GM19324 (cell line): ENCODE results near the gene CPVL.
"Not testable (repeated sequence)": the region's sequence is repeated elsewhere in the genome, so short reads cannot be mapped to it uniquely, and the experiment has no call there.

Source experiments
- ATAC-seq: cut with Tn5 transposase; IDR thresholded peaks from one replicate; pipeline ENCODE4 v1.9.1; 2021; ENCODE audit warnings: mild to moderate bottlenecking, moderate library complexity; ENCODE audit not compliant: unreplicated experiment, low FRiP score

CPVL gene

GRCh38 chr7:29099896-29100847 is 46.2 kb downstream of the CPVL start:
- no peak for ATAC-seq

- ATAC-seq: no peak
These were observed 49.9 kb downstream of the CPVL start for GRCh38 chr7:29096446-29096730.

GRCh38 chr7:29095631-29096445 is 50.5 kb downstream of the CPVL start:
- no peak for ATAC-seq

GRCh38 chr7:29093091-29093490 is 53.2 kb downstream of the CPVL start:
- ATAC-seq: not testable (repeated sequence)

GRCh38 chr7:29091715-29092114 is 54.6 kb downstream of the CPVL start:
- peak; percentile 76 for ATAC-seq

- ATAC-seq: no peak
These were observed 55.3 kb downstream of the CPVL start for GRCh38 chr7:29090836-29091601.

GRCh38 chr7:29090151-29090805 is 56.1 kb downstream of the CPVL start:
- no peak for ATAC-seq

- ATAC-seq: no peak
These were observed 58.5 kb downstream of the CPVL start for GRCh38 chr7:29087840-29088170.

GRCh38 chr7:29086545-29086944 is 59.8 kb downstream of the CPVL start:
- ATAC-seq: no peak

GRCh38 chr7:29084832-29085231 is 61.5 kb downstream of the CPVL start:
- ATAC-seq: no peak

- ATAC-seq: no peak
These were observed 65.5 kb downstream of the CPVL start for GRCh38 chr7:29080803-29081202.

GRCh38 chr7:29078311-29079260 is 67.8 kb downstream of the CPVL start:
- no peak for ATAC-seq

- no peak for ATAC-seq
These were observed 68.5 kb downstream of the CPVL start for GRCh38 chr7:29077854-29078253.

- ATAC-seq: no peak
These were observed 69.2 kb downstream of the CPVL start for GRCh38 chr7:29077176-29077575.

- ATAC-seq: no peak
These were observed 69.7 kb downstream of the CPVL start for GRCh38 chr7:29076631-29077030.

- ATAC-seq: no peak
These were observed 70.7 kb downstream of the CPVL start for GRCh38 chr7:29075606-29076005.

GRCh38 chr7:29071203-29071874 is 75.0 kb downstream of the CPVL start:
- no peak for ATAC-seq

GRCh38 chr7:29066641-29067040 is 79.7 kb downstream of the CPVL start:
- ATAC-seq: no peak
